Prostate gland (tissue), 2 donors: ENCODE results near the gene CR1. TPM values are rescaled to one million over a fixed set of nuclear protein-coding genes. Genes with fewer than 3 reads are reported as not detected.
"Not testable (repeated sequence)": the region's sequence is repeated elsewhere in the genome, so short reads cannot be mapped to it uniquely, and the experiment has no call there.

Source experiments
- DNase-seq: peaks from one replicate; pipeline ENCODE4 v3.0.0-alpha.2; 2019; ENCODE audit warnings: low spot score
- H3K27ac ChIP-seq, 2 donors: fragments of 200-600 bp; sonication (generic); 2 replicates each; pipeline ENCODE4 v1.5.1; 2017 to 2019
- H3K27me3 ChIP-seq: fragments of 200-600 bp; sonication (generic); replicated peaks from 2 replicates; pipeline ENCODE4 v1.5.1; 2019; ENCODE audit not compliant: insufficient read depth
- H3K36me3 ChIP-seq, 2 donors: fragments of 200-600 bp; sonication (generic); 1 replicate in 1 of 2; 2 replicates in 1 of 2; pipeline versions ENCODE4 v1.5.1 to v1.8.1; 2017 to 2019
- H3K4me1 ChIP-seq: fragments of 200-600 bp; sonication (generic); replicated peaks from 2 replicates; pipeline ENCODE4 v1.5.1; 2019
- H3K4me3 ChIP-seq, 2 donors: fragments of 200-600 bp; sonication (generic); 2 replicates each; pipeline ENCODE4 v1.5.1; 2017 to 2019
- H3K9me3 ChIP-seq: fragments of 200-600 bp; sonication (generic); 2 replicates; pipeline ENCODE4 v1.5.1; 2017
- POLR2A ChIP-seq: fragments of 450-650 bp; IDR thresholded peaks from one replicate; pipeline ENCODE4 v1.6.1; 2016; ENCODE audit warnings: antibody characterized with exemption, mild to moderate bottlenecking
- POLR2AphosphoS5 ChIP-seq: sonication (generic); formaldehyde crosslinking; IDR thresholded peaks from one replicate; pipeline ENCODE4 v1.6.1; 2017; ENCODE audit warnings: antibody characterized with exemption
- WGBS: methylation state at CpG from one replicate; pipeline ENCODE4 v1.1.5; 2018; 5-methylcytosine and 5-hydroxymethylcytosine counted together
- intact Hi-C: fragments of 100-400 bp; cut with DNase I; formaldehyde crosslinking; loops from one replicate; pipeline ENCODE4 v1.14.2; 2022
- total RNA-seq, 2 donors: library from RNA; depleted of rRNA; stranded (reverse); fragments of >200 nt; gene quantifications; one replicate each; pipeline ENCODE4 v1.1.0, GENCODE V29; 2016
- TF ChIP-seq, protein P1 (sequence below), 4 experiments: fragments of 200-600 bp in 2 of 4; fragments of 450-650 bp in 2 of 4; sonication (generic) in 2 of 4; IDR thresholded peaks; 1 replicate in 3 of 4; 2 replicates in 1 of 4; pipeline ENCODE4 v1.5.1; 2016 to 2019; ENCODE audit warnings: antibody characterized with exemption in 4 of 4, mild to moderate bottlenecking in 2 of 4, moderate library complexity in 2 of 4

Gene CR1
- total RNA-seq, 2 donors from 2014 or later = 0.14 to 3.8 TPM

DNA sequence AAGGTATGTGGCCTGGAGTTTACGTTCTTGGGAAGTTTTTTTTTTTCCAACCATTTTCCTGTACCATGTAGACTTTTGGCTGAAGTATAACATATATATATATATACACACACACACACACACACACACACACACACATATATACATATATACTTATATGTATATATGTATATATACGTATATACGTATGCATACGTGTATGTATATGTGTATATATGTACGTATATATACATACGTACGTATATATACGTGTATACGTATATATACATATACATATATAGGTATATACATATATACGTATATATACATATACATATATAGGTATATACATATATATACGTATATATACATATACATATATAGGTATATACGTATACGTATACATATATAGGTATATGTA, 18.9 kb downstream of the CR1 start:
- TF ChIP-seq POLR2A (no peak), POLR2AphosphoS5 (no peak)
- TF ChIP-seq, protein P1, sequence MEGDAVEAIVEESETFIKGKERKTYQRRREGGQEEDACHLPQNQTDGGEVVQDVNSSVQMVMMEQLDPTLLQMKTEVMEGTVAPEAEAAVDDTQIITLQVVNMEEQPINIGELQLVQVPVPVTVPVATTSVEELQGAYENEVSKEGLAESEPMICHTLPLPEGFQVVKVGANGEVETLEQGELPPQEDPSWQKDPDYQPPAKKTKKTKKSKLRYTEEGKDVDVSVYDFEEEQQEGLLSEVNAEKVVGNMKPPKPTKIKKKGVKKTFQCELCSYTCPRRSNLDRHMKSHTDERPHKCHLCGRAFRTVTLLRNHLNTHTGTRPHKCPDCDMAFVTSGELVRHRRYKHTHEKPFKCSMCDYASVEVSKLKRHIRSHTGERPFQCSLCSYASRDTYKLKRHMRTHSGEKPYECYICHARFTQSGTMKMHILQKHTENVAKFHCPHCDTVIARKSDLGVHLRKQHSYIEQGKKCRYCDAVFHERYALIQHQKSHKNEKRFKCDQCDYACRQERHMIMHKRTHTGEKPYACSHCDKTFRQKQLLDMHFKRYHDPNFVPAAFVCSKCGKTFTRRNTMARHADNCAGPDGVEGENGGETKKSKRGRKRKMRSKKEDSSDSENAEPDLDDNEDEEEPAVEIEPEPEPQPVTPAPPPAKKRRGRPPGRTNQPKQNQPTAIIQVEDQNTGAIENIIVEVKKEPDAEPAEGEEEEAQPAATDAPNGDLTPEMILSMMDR (IDR thresholded peaks at IDR 0.05) = no peak
- no peaks in the 10 kb centered on the region for H3K27me3 ChIP-seq
- no peaks in the 10 kb centered on the region for H3K9me3 ChIP-seq
- 90% methylated on average over 13 of the region's 13 CpGs for WGBS
- H3K27ac ChIP-seq = no peak overlapping the region
- intact Hi-C loops = no loop called here
- no peak for DNase-seq
- no peak overlapping the region for H3K4me3 ChIP-seq
- no peaks in the 10 kb centered on the region for H3K36me3 ChIP-seq
- no peaks in the 10 kb centered on the region for H3K4me1 ChIP-seq

DNA sequence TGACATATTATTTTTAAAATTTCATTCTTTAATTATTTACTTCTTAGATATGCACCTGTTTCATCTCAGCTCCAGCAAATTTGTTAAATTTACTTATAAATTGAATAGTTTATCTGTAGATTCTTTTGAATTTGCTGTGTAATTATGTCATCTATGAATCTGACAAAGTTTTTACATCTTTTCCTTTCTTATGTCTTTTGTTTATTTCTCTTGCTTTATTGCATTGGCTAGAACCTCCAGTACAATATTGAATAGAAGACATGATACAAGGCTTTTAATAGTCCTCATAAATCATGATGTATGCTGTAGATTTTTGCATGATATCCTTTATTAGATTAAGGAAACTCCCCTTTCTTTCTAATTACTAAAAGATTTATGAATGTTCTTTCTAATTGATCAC, 20.8 kb downstream of the CR1 start:
- TF ChIP-seq, protein P1 (IDR thresholded peaks at IDR 0.05) = no peak
- TF ChIP-seq POLR2A = no peak
- no peak for TF ChIP-seq POLR2AphosphoS5
- H3K27me3 ChIP-seq = no peaks in the 10 kb centered on the region
- intact Hi-C loops = no loop called here
- H3K9me3 ChIP-seq = no peaks in the 10 kb centered on the region
- H3K4me1 ChIP-seq = no peaks in the 10 kb centered on the region
- H3K4me3 ChIP-seq = no peak overlapping the region
- DNase-seq = no peak
- no peaks in the 10 kb centered on the region for H3K36me3 ChIP-seq
- no peak overlapping the region for H3K27ac ChIP-seq

DNA sequence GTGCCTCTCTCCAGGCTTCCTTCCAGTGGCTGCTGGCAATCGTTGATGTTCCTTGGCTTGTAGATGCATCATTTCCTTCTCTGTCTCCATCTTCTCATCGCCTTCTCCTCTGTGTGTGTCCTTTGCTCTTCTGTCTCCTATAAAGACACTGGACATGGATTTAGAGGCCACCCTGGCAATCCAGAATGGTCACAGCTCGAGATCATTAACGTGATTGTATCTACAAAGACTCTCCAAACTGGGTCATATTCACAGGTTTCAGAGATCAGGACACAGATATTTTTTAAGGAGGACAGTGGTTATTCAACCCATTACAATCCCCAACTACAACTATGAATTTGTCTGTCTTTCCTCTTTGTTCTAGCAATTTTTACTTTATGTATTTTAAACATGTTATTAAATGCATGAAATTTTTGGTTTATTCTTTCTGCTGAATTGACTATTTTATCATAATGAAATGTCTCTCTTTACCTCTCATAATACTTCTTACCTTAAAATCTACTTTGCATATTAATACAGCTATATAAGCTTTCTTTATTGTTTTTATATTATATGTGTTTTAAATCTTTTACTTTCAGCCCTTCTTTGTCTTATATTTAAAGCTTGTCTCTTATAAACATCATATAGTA, 22.8 kb downstream of the CR1 start:
- no peak overlapping the region for H3K27ac ChIP-seq
- WGBS = 46% methylated on average over 4 of the region's 4 CpGs
- no peaks in the 10 kb centered on the region for H3K9me3 ChIP-seq
- no peak overlapping the region for H3K4me3 ChIP-seq
- H3K27me3 ChIP-seq = no peaks in the 10 kb centered on the region
- H3K36me3 ChIP-seq = no peaks in the 10 kb centered on the region
- intact Hi-C loops = no loop called here
- TF ChIP-seq POLR2A (no peak), POLR2AphosphoS5 (no peak)
- TF ChIP-seq, protein P1 (IDR thresholded peaks at IDR 0.05) = no peak
- no peaks in the 10 kb centered on the region for H3K4me1 ChIP-seq
- no peak for DNase-seq

DNA sequence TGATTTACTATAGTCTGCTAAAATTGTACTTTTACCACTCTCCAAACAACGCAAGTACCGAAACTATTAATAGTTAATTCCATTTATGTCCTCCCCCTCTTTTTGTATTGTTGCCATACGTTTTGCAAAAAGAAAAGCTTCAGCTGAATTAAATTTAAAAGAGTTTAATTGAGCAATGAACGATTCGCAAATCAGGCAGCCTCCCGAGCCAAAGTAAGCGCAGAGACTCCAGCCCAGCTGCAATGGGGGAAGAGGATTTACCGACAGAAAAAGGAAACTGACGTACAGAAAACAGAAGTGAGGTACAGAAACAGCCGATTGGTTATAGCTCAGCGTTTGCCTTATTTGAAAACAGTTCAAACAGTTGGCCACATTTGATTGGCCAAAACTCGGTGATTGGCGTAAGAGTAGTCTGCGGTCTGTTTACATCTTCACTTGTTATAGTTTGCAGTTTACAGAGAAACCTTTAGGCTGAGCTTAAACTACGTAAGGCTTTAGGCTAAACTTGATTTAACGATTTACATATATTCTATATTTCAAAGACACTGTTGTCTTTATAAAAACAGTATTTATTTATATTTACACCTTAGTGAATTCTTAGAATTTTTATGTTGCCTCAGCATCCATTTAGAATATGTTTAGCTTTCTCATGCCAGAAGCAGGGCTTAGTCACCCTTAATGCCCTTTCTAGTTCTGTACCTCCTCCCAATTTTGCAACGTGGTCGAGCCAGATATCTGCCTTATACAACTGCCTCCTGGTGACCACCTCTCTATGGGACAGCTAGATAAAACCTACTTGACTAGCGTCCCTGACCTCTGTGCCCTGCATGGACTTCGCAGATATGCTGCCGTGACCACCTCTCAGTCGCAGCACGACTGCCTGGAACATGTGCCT, 23.8 kb downstream of the CR1 start:
- H3K27ac ChIP-seq = no peak overlapping the region
- H3K36me3 ChIP-seq = no peaks in the 10 kb centered on the region
- TF ChIP-seq POLR2A = no peak
- TF ChIP-seq, protein P1 (IDR thresholded peaks at IDR 0.05) = no peak
- TF ChIP-seq POLR2AphosphoS5 = no peak
- 74% methylated on average over 23 of the region's 23 CpGs for WGBS
- H3K9me3 ChIP-seq = no peaks in the 10 kb centered on the region
- H3K4me1 ChIP-seq = no peaks in the 10 kb centered on the region
- DNase-seq = no peak
- intact Hi-C loops = no loop called here
- no peaks in the 10 kb centered on the region for H3K27me3 ChIP-seq
- no peak overlapping the region for H3K4me3 ChIP-seq

DNA sequence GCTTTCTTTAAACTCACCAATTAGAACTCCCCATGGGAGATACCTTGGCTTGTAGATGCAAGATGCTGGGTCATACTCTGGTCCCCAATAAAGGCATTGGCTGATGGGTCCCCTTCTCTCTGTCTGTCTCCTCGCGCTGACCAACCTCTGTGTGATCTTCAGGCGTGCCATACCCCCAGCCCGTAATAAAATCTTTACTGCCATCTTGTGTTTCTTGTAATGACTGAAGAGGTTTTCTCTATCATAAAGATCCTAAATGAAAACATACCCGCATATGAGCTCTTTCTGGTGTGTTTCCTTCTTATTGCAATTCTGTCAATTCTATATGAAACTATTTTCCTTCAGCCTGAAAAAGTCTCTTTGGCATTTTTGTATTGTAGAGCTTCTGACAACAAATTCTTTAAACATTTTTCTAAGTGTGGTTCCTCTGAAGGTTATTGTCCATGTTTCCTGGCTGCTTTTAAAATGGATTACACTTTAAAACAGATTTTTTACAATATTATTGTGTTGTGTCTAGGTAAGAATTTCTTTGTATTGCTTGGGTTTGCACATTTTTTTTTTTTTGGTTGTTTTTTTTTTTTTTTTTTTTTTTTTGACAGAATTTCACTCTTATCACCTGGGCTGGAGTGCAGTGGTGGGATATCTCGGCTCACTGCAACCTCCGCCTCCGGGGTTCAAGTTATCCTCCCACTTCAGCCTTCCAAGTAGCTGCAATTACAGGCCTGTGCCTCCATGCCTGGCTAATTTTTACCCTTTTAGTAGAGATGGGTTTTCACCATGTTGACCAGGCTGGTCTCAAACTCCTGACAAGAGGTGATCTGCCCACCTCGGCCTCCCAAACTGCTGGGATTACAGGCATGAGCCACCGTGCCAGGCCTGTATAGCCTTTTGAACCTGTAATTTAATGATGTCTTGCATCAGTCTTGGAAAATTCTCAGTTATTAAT, 24.7 kb downstream of the CR1 start:
- H3K9me3 ChIP-seq = not testable (repeated sequence)

DNA sequence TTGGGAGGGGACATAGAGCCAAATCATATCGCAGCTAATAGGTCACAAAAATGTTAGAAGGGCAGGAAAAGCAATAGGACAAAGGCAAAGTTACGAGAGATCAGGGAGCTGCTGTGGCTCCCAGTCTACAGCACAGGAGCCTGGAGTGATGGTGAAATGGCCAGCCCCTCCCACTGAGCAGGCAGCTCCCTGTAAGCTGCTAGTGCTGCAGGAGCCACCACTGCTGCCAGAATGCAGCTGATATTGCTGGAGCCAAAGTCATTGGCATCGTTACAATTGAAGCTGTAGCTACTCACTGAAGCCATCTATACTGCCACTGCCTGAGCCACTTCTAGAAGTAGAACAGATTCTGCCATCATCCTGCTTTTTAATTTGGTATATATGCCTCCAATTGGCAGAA, 29.3 kb downstream of the CR1 start:
- DNase-seq, H3K36me3 ChIP-seq, H3K27ac ChIP-seq, H3K4me1 ChIP-seq, H3K27me3 ChIP-seq, H3K9me3 ChIP-seq, intact Hi-C loops, H3K4me3 ChIP-seq: not testable (repeated sequence)
- 80% methylated on average over 1 of the region's 3 CpGs for WGBS

More for the DNA sequence above, 24.7 kb downstream of the CR1 start:
- H3K4me3 ChIP-seq, intact Hi-C loops, H3K27ac ChIP-seq, H3K4me1 ChIP-seq, H3K36me3 ChIP-seq, H3K27me3 ChIP-seq, DNase-seq: not testable (repeated sequence)
- 63% methylated on average over 10 of the region's 10 CpGs for WGBS

DNA sequence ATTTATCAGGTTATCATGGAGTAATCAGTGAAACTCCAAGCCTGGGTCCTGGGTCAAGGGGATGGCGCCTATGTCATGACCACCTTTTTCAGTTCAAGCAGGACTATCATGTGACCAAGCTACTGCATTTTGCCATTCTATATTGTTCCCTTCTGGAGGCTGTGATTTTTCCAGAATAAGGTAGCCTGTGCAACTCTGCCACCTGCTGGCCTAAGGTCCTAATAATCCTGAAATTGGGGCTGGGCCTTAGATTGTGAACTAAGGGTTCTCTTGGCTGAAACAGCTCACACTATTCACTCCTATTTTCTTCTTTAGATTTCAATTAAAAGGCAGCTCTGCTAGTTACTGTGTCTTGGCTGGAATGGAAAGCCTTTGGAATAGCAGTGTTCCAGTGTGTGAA, 32.4 kb downstream of the CR1 start:
- intact Hi-C loops = not testable (repeated sequence)
- no CpG with 5 or more reads among the region's 1 CpG for WGBS

More for the DNA sequence above, 32.4 kb downstream of the CR1 start:
- H3K36me3 ChIP-seq, H3K9me3 ChIP-seq, H3K4me3 ChIP-seq, H3K4me1 ChIP-seq, DNase-seq, H3K27ac ChIP-seq, H3K27me3 ChIP-seq: not testable (repeated sequence)
